CD4-positive, alpha-beta T cell treated with Interleukin-12 subunit alpha and Interleukin-12 subunit beta, for 1 hour (primary cell): ENCODE data around the gene SET.

Experiments used
- DNase-seq: peaks from one replicate; pipeline ENCODE4 v3.0.0-alpha.2; 2020

Gene SET

GRCh38 chr9:128713941-128714573, 25.0 kb downstream of the SET start:
- no peak for DNase-seq

- no peak for DNase-seq
Measured at GRCh38 chr9:128714586-128715435, 25.8 kb downstream of the SET start.

- DNase-seq: no peak
Measured at GRCh38 chr9:128715436-128715750, 26.4 kb downstream of the SET start.

- DNase-seq: no peak
Measured at GRCh38 chr9:128716581-128717254, 27.7 kb downstream of the SET start.

- DNase-seq: no peak
Measured at GRCh38 chr9:128718047-128718446, 29.0 kb downstream of the SET start.

GRCh38 chr9:128718475-128718874, 29.5 kb downstream of the SET start:
- DNase-seq: no peak

GRCh38 chr9:128719919-128720605, 31.0 kb downstream of the SET start:
- no peak for DNase-seq

DNA sequence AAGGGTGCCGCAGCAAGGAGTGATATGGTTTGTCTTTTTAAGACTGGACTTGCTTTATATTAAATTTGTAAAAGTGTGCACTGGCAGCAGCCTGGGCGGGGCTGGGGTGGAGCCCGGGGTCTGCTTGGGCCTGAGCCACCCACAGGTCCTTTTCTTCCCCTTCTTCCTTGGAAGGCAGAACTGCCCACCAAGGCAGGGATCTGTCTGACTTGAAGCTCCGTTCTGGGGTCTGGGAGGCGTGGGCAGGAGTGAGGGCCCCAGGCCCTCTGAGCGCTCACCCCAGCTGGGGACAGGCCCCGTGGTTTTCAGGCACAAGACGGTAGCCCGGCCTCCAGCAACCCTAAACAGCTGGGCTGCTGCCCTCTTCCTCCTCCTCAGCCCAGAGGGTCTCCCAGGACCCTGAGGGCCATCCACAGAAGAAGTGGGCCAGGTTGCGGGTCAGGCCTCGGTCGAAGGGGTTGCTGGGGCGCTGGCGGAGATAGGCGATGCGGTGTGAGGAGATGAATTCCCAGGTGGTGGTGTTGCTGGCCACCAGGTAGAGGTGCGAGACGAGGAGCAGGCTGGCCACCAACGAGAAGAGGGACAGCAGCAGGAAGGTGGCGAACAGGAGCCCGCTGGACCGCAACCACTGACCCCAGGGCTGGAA, 31.9 kb downstream of the SET start:
- DNase-seq: no peak

- DNase-seq: no peak
Measured at GRCh38 chr9:128721487-128722010, 32.5 kb downstream of the SET start.

DNA sequence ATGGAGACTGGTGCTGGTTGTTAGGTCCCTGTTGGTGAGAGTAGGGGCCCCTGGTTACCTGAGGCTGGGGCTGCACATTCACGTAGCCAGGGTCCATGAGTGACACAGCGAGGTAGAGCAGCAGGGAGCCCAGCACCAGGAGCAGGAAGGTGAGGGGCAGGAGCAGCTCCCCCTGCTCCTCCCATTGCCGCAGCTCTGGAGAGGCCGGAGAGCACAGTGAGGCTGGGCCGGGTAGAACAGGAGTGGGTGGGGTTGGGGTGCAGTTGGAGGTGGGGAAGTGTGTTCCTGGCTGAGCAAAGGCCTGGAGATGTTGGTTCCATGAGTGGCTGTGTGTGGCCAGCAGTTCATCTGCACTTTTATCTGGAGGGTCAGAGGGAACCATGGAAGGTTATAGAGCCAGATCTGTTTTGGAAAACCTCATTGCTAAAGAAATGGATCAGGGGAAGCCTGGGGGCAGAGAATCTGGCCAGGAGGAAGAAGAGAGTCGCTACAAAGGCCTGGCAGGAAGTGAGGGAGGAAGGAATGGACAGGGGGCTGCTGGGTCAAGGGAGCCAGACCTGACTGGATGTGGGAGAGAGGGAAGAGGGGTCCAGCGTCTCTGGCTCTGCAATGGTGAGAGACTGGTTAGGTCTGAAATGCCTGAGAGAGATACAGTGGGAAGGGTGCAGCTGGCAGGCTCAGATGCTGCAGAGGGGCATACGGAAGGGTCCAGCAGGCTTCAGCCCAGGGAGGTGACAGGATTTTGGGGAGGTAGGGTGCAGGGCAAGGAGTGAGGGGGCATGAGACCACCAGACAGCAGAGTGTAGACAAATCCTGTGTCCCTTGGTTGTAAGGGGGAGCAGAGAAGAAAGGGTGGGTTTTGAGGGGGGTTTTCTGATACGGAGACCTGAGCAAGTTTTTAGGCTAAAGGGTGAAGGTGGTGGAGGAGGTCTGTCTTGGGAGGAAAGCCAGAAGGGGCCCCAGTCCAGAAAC, 33.6 kb downstream of the SET start:
- no peak for DNase-seq

DNA sequence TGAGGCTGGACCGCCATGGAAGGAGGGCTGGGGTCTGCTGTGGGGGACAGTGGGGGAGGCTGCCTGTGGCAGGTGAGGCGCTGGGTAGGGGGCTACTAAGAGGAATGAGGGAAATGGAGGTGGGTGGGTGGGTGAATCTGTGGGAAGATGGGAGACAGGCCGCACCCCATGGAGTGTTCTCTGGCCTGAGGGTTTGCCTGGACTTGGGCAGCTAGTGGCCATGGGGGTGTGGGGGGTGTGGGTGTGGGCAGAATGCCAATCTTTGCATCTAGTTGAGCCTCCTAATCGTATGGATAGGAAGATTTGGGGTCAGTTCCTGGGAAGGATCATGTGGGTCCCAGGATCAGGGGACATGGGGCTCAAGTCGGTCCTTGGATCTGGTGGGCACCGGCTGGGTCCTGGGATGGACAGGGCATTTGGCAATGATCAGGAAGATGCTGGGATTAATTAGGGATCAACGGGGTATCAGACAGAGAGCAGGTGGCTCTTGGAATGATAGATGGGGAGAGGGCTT, 34.4 kb downstream of the SET start:
- no peak for DNase-seq

GRCh38 chr9:128723866-128724743, 35.1 kb downstream of the SET start, which contains the start of gene ZDHHC12:
ZDHHC12 (minus strand) TSS chr9:128724127; CDS start chr9:128724093, 34 bp downstream.
- peak; percentile 99 for DNase-seq

GRCh38 chr9:128724744-128725211, 35.8 kb downstream of the SET start:
- DNase-seq: peak; percentile 50

GRCh38 chr9:128727640-128728248, 38.7 kb downstream of the SET start:
- no peak for DNase-seq

- no peak for DNase-seq
Measured at GRCh38 chr9:128728298-128728697, 39.3 kb downstream of the SET start.

GRCh38 chr9:128729302-128729701, 40.3 kb downstream of the SET start:
- DNase-seq: no peak

DNA sequence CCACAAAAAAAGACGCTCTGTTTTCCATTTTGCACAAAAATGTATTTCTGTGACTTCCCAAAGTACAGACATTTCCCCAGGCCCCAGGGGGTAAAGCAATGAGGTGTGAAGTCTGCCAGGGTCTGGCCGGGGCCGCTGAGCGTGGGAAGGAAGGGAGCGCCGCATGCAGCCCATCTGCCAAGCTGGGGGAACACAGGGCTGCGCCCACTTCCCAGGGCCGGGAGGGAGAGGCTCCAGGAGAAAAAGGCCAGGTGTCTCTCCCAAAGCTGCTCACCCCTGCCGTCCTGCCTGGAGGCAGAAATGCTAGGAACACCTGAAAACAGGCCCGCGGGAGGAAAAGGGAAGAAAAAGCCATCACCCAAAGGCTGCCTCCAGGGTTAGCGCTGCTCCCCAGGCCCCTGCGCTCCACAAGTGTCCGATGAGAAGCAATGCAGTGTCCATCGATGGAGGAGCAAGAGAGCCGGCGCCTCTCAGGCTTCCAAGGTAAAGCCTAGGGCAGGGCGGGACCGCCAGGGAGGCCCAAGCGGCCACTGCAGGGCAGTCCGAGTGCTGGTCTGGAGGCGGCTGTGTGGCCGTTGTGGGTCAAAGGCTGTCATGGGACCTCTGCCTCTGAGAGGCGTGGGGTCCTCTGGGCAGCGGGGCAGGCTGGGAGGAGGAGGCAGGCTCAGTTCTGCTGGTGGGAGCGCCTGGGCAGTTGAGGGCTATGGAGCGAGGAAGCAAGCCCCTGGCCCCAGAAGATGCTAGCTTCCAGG, 40.9 kb downstream of the SET start:
- no peak for DNase-seq

GRCh38 chr9:128731093-128731492, 42.1 kb downstream of the SET start:
- no peak for DNase-seq

DNA sequence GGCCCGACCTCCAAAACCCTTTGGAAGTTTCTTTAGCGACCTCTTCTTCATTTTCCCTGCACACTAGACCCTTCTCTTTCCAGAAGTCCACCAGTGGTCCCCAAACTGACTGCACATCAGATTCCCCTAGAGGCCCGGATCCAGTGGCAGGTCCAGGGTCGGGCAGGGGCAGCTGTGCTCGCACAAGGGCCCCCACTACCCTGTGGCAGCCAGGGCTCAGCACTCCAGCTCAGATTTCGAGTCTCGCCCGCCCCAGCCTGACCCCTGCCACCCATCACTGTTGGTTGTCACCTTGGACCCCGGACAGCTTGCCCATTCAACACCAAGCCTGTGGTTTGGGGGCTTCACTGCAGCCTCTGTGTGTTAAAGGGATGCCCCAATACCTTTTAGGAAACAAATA, 42.7 kb downstream of the SET start:
- DNase-seq: no peak
